ENCODE measurements around the gene RNF126. TPM values are rescaled to one million over a fixed set of nuclear protein-coding genes. Genes with fewer than 3 reads are reported as not detected.

RNF126 gene
- total RNA-seq, 4 donors from 2014 or later, result 72.3 to 148 (median 129) TPM

- intact Hi-C loops (cut with DNase I; ENCODE audit: low total_unique reads) (loop anchor here (2.0 to 10.0 kb wide), 3 partner anchors 90 to 262 kb away; partner anchors contain the start of genes ARID3A, BSG and PTBP1), in situ Hi-C loops (cut with MboI; ENCODE audit: low sequenced_read_pairs in 4 of 4) (loop anchor here in 1 of 4 donors (10.0 kb wide), 1 partner anchor 72 kb away; no protein-coding TSS in a partner anchor)
- Histone ChIP-seq H3K36me3 (no peaks in the 10 kb centered on the region), H3K4me3 (peak overlapping the region; percentile 88 to 97 (median 91)), H3K27me3 (no peaks in the 10 kb centered on the region), H3K9me3 (no peaks in the 10 kb centered on the region), H3K27ac (peak overlapping the region; percentile 78 to 93 (median 90)), H3K4me1 (peaks cover 28 to 65% of the 10 kb centered on the region in 2 donors)
- ATAC-seq, result peak in 1 of 2 donors; percentile 8
- DNase-seq, result no peak
- TF ChIP-seq CTCF (IDR thresholded peaks at IDR 0.05 in 4 of 5, conservative IDR thresholded peaks at IDR 0.05 in 1 of 5) (no peak), POLR2A (IDR thresholded peaks at IDR 0.05) (peak in 1 of 2 donors; percentile 15)
Measured at GRCh38 chr19:662207-662961, 630 bp downstream of the RNF126 start.

DNA sequence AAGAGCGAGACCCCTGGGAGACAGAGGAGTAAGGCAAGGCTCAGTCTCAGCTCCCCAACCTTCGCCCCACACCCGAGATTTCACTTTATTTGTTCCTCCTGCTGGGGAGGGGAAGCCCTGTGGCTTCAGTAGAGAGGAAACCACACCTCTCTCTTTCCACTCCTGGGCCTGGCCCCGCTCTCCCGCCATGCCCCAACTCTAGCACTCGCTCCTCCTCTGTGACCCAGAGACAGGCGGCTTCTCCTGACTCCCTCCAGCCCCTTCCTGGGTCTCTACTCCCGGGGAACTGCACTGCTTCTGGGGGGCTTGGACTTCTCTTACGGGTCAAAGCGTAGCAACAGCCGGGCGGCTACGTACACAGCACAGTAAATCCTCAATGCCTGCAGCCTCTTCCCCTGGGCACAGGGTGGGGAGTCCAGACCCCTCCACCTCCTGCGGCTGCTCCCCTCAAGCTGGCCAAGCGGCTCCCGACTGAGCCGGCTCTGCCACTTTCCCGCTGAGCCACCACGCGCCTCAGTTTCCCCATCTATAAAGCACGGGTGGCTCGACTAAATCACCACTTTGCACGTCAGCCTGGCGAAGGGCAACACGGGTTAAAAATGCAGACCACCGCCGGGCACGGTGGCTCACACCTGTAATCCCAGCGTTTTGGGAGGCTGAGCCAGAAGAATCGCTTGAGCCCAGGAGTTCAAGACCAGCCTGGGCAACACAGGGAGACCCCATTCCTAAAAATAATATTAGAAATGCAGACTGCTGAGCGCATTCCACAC, 1.4 kb downstream of the RNF126 start:
- Histone ChIP-seq H3K4me3 (peak overlapping the region; percentile 88 to 97 (median 91)), H3K4me1 (peaks cover 28 to 70% of the 10 kb centered on the region in 2 donors), H3K9me3 (no peaks in the 10 kb centered on the region), H3K27me3 (no peaks in the 10 kb centered on the region), H3K27ac (peak overlapping the region; percentile 78 to 93 (median 90)), H3K36me3 (no peaks in the 10 kb centered on the region)
- intact Hi-C loops (cut with DNase I; ENCODE audit: low total_unique reads) (loop anchor here (2.0 to 10.0 kb wide), 3 partner anchors 89 to 263 kb away; partner anchors contain the start of genes ARID3A, BSG and PTBP1), in situ Hi-C loops (cut with MboI; ENCODE audit: low sequenced_read_pairs in 4 of 4) (loop anchor here in 1 of 4 donors (10.0 kb wide), 1 partner anchor 73 kb away; no protein-coding TSS in a partner anchor)
- DNase-seq (no peak), ATAC-seq (no peak)
- TF ChIP-seq CTCF (IDR thresholded peaks at IDR 0.05 in 4 of 5, conservative IDR thresholded peaks at IDR 0.05 in 1 of 5) (no peak), POLR2A (IDR thresholded peaks at IDR 0.05) (no peak)

GRCh38 chr19:660793-661426, 2.1 kb downstream of the RNF126 start:
- TF ChIP-seq CTCF (IDR thresholded peaks at IDR 0.05 in 4 of 5, conservative IDR thresholded peaks at IDR 0.05 in 1 of 5), result no peak
- TF ChIP-seq POLR2A (IDR thresholded peaks at IDR 0.05), result no peak
- intact Hi-C loops (cut with DNase I; ENCODE audit: low total_unique reads), result loop anchor here (5.0 to 10.0 kb wide), 2 partner anchors 136 to 264 kb away; partner anchors contain the start of genes ARID3A and PTBP1
- no peaks in the 10 kb centered on the region for H3K36me3 ChIP-seq
- DNase-seq, result no peak
- ATAC-seq, result no peak
- no peaks in the 10 kb centered on the region for H3K27me3 ChIP-seq
- in situ Hi-C loops (cut with MboI; ENCODE audit: low sequenced_read_pairs in 4 of 4), result loop anchor here in 1 of 4 donors (10.0 kb wide), 1 partner anchor 74 kb away; no protein-coding TSS in a partner anchor
- H3K4me3 ChIP-seq, result peak overlapping the region; percentile 88 to 97 (median 91)
- no peaks in the 10 kb centered on the region for H3K9me3 ChIP-seq
- H3K27ac ChIP-seq, result peak overlapping the region; percentile 78 to 93 (median 90)
- H3K4me1 ChIP-seq, result peaks cover 28 to 70% of the 10 kb centered on the region in 2 donors
